ENCODE results near the gene KRT1.
"Not testable (repeated sequence)": the region's sequence is repeated elsewhere in the genome, so short reads cannot be mapped to it uniquely, and the experiment has no call there.

- TF ChIP-seq, protein P1, sequence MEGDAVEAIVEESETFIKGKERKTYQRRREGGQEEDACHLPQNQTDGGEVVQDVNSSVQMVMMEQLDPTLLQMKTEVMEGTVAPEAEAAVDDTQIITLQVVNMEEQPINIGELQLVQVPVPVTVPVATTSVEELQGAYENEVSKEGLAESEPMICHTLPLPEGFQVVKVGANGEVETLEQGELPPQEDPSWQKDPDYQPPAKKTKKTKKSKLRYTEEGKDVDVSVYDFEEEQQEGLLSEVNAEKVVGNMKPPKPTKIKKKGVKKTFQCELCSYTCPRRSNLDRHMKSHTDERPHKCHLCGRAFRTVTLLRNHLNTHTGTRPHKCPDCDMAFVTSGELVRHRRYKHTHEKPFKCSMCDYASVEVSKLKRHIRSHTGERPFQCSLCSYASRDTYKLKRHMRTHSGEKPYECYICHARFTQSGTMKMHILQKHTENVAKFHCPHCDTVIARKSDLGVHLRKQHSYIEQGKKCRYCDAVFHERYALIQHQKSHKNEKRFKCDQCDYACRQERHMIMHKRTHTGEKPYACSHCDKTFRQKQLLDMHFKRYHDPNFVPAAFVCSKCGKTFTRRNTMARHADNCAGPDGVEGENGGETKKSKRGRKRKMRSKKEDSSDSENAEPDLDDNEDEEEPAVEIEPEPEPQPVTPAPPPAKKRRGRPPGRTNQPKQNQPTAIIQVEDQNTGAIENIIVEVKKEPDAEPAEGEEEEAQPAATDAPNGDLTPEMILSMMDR (IDR thresholded peaks at IDR 0.05; ENCODE audit: insufficient read depth, low read depth, low read length) = not testable (repeated sequence)
- not testable (repeated sequence) for TF ChIP-seq EZH2 (IDR thresholded peaks at IDR 0.05; ENCODE audit: insufficient read depth, low read length)
Observed at GRCh38 chr12:52669941-52670340, 10.3 kb downstream of the KRT1 start.

Measured in astrocyte (in vitro differentiated cells and primary cell).